ENCODE data around the gene GINS1.

DNA sequence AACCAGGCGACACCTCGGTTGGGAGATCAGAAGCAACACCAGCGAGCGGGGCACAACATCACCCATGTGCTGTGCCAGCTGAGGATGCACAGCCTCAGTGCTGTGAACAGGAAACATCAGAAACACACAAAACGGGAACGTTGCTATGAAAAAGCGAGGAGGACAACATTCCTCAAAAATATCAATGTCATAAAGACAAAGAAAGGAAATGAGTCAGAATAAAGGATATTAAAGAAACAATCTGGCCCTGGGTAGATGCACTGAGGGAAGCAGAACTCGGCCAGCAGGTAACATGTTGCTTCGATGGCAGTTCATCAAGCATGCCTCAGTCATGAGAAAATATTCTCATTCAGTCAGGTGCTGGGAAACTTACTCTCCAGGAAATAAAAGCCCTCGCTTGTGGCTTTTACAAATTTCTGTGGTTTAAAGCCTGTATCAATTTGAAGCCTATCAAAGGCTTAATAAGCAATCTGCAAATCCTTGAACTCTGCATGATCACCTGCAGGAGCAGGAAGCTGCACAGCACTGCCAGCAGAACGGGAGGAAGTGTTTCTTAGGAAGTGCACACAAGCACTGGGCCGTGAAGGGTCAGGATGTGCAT, 77.5 kb downstream of the GINS1 start:
- TF ChIP-seq, protein P1, sequence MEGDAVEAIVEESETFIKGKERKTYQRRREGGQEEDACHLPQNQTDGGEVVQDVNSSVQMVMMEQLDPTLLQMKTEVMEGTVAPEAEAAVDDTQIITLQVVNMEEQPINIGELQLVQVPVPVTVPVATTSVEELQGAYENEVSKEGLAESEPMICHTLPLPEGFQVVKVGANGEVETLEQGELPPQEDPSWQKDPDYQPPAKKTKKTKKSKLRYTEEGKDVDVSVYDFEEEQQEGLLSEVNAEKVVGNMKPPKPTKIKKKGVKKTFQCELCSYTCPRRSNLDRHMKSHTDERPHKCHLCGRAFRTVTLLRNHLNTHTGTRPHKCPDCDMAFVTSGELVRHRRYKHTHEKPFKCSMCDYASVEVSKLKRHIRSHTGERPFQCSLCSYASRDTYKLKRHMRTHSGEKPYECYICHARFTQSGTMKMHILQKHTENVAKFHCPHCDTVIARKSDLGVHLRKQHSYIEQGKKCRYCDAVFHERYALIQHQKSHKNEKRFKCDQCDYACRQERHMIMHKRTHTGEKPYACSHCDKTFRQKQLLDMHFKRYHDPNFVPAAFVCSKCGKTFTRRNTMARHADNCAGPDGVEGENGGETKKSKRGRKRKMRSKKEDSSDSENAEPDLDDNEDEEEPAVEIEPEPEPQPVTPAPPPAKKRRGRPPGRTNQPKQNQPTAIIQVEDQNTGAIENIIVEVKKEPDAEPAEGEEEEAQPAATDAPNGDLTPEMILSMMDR (IDR thresholded peaks at IDR 0.05), result no peak
- TF ChIP-seq POLR2A (IDR thresholded peaks at IDR 0.05), result no peak
